GM19240 (cell line): ENCODE results near the gene TIMM50.
"Not testable (repeated sequence)": the region's sequence is repeated elsewhere in the genome, so short reads cannot be mapped to it uniquely, and the experiment has no call there.

Experiments
- DNase-seq: peaks from one replicate; pipeline ENCODE4 v3.0.0; 2011; ENCODE audit warnings: low spot score; ENCODE audit not compliant: insufficient read length

TIMM50 gene

GRCh38 chr19:39469567-39469966, 11.1 kb upstream of the TIMM50 start:
- no peak for DNase-seq

- no peak for DNase-seq
Observed at GRCh38 chr19:39470724-39471339, 9.8 kb upstream of the TIMM50 start.

GRCh38 chr19:39471756-39472536, 8.7 kb upstream of the TIMM50 start:
- no peak for DNase-seq

DNA sequence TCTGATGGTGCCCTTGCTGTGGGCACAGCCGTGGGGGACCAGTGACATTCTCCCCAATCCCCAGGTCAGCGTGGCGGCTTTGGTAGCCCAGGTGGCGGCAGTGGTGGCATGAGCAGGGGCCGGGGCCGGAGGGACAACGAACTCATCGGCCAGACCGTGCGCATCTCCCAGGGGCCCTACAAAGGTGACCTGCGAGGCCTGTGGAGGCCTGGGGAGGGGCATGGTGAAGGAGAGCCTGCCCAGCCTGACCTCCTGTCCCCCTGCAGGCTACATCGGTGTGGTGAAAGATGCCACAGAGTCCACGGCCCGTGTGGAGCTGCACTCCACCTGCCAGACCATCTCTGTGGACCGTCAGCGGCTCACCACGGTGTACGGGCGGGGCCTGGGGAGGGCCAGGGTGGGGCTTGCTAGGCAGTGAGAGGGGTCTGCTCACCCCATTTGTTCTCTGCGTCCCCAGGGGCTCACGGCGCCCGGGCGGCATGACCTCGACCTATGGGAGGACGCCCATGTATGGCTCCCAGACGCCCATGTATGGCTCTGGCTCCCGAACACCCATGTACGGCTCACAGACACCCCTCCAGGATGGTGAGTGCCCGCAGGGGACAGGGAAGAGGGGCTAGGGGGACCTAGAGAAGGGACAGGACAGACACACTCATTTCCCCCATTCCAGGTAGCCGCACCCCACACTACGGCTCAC, 7.7 kb upstream of the TIMM50 start:
- no peak for DNase-seq

DNA sequence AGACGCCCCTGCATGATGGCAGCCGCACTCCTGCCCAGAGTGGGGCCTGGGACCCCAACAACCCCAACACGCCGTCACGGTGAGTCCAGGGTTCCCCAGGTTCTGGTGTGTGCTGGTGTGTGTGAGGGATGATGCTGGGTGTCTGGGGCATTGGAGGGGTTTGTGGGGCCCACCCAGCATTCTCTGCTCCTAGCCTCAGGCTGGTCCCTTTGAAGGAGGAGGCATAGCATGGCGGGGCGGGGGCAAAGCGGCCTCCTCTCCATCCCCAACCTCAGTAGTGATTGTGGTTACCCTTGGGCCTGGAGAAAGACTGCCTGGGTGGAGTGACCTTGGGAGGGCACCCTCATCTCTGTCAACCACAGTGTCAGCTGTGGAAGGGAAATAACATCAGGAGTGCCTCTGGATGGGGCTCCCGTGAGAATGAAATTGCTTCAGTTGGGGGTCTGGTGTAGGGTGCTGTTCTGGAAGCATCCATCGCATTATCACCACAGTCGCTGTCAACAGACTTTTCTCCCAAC, 7.1 kb upstream of the TIMM50 start:
- no peak for DNase-seq

DNA sequence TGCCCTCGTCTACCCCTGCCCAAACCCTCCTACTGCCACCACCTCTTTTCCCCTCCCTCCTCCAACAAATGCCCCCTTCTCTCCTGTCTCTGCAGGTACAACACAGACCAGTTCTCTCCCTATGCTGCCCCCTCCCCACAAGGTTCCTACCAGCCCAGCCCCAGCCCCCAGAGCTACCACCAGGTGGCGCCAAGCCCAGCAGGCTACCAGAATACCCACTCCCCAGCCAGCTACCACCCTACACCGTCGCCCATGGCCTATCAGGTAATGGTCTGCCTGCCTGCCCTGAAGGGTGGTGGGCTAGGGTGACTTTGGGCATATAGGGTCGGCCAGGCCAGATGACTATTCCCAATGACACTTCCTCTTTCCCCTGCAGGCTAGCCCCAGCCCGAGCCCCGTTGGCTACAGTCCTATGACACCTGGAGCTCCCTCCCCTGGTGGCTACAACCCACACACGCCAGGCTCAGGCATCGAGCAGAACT, 6.5 kb upstream of the TIMM50 start:
- DNase-seq = no peak

DNA sequence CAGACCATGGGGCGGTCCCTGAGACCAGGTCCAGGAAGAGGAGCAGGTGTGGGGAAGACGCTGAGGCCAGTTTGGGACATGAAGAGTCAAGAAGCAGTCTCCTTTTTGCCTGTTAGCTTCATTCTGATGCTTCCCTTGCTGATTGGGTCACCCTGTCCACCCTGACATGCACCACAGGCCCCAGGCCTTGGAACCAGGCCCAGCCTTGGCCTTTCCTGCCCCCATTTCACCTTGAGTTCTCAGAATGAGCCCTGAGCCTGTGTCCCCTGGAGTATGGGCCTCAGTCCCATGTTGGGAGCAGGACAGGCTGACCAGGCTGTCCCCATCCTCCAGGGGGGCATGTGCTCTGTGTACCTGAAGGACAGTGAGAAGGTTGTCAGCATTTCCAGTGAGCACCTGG, 4.9 kb upstream of the TIMM50 start:
- DNase-seq = no peak

GRCh38 chr19:39479319-39479801, 1.3 kb upstream of the TIMM50 start:
- DNase-seq = not testable (repeated sequence)

DNA sequence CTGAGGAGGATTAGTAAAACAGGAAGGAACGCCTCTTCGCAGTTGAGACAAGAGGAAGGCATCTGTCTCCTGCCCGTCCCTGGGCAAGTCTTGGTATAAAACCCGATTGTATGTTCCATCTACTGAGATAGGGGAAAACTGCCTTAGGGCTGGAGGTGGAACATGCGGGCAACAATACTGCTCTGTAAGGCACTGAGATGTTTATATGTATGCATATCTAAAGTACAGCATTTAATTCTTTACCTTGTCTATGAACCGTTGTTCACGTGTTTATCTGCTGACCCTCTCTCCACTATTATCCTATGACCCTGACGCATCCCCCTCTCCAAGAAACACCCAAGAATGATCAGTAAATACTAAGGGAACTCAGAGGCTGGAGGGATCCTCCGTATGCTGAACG, 722 bp upstream of the TIMM50 start:
- DNase-seq = no peak

DNA sequence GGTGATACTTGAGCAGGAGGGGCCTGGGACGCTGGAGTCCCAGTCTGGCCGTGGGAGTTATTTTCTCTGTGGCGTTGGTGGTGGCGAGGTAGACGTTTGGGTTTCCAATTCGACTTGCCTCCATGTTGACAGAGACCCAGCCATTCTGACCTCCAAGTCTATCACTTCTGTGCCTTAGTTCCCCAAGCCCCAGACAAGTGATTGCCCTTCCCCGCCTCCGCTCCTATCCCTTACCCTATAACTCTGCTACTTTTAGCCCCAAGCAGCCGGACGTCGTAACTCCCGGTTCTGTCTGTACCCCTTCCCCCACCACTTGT, 549 bp downstream of the TIMM50 start:
- DNase-seq = no peak

DNA sequence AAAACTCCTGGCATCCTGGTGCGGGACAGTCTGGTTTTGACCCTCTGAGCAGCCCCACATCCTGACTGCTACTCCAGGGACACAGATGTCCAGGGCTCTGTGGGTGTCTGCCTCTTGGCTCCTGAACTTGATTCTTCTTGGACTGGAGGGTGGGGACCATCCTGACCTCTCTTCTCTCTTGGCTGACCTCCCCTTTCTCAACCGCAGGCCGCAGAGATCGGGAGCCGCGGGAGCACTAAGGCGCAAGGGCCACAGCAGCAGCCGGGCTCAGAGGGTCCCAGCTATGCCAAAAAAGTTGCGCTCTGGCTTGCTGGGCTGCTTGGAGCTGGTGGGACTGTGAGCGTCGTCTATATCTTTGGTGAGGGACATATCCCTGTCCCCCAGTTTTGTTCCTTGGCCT, 1.0 kb downstream of the TIMM50 start:
- no peak for DNase-seq

DNA sequence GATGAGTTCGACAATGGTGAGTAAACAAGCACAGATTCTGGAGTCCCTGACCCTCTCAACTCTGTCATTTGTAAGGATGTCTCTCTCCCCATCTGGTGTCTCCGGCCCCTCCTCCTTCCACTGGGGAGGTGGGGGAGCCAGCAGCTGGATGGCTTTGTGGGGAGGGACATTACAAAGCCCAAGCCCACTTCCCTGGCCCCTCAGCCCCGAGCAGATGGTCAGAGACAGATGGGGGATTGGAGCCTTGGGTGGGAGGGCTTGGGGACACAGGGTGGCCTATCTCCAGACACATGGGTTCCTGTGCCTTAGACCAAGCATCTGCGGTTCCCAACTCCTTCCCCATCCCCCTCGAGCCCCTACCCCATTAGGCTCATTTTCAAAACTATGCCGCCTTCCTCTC, 2.5 kb downstream of the TIMM50 start:
- no peak for DNase-seq

DNA sequence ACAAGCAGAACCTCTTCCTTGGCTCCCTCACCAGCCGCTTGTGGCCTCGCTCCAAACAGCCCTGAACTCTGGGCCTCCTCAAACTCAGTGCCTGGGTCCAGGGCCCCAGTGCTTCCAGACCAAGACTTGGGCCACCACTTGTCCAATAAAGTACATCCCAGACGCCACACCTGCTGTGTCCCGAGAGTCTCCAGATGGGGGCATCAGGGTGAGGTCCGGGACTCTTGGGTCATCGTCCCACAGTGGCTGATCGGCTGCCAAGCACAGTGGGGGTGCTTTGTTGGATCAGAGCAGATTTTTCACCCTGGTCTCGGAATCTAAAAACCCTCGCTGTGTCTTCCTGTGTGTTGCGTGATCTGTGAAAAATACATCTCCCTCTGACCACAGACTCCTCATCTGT, 9.1 kb downstream of the TIMM50 start:
- DNase-seq = no peak

DNA sequence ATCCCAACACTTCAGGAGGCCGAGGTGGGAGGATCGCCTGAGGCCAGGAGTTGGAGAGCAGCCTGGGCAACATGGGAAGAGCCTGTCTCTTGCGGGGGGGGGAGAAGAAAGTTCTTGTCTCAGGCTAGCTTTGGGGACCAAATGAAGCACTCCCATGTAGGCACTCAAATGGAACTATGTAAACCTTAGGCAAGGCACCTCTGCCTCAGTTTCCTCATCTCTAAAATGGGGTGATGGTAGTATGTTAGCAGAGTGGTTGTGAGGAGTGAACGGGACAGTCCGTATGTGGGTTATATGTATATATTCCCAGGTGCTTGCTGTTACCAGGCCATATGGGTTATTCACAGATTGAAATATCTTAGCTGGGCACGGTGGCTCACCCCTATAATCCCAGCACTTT, 11.6 kb downstream of the TIMM50 start:
- no peak for DNase-seq

GRCh38 chr19:39492788-39493187, 12.2 kb downstream of the TIMM50 start:
- DNase-seq = no peak

- no peak for DNase-seq
Observed at GRCh38 chr19:39494661-39495060, 14.0 kb downstream of the TIMM50 start.

GRCh38 chr19:39496063-39496462, 15.4 kb downstream of the TIMM50 start:
- DNase-seq = no peak

DNA sequence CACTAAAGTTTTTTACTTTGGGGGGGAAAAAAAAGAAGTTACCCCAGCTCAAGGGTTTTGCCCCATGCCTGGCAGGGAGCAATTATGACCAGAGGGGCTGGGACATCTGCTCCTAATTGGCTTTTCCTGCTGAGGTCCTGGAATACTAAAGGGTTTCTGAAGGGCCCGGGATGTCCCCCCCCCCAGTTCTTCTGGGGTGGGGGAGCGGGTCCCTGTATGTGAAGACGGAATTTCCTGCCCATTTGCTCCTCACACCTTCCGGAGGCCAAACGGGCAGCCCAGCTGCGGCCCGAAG, 17.0 kb downstream of the TIMM50 start:
- DNase-seq = no peak

DNA sequence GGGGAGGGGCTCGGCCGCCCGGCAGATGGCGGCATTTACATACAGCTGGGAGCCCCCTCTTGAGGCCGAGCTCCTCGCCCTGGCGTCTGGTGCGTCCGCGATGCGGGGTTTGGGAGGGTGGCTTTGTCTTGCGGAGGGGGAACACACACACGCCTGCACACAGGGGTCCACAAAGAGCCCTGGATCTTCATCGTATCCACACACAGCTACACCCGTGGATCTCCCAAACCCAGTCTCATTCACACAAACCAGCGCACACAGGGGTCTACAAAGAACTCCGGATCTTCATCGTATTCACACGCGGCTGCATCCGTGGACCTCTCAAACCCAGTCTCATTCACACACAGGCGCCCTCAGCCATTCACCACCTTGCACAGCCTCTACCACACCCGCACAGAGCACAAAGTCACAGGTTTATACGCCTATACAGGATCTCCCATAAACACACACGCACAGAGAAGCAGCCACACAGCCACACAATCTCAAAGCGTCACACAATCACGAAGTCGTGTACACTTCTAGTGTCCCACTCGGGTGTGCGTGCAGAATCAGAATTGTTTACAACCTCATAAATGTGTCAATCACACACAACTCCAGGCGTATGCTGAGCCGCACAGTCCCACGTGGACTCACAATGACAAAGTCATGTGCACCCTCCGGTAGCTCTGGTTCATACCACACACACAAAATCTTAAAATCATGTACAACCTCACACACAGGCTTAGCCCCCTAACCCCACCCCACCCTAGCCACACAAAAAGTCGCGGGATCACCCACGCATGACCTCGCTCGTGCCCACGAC, 17.6 kb downstream of the TIMM50 start:
- no peak for DNase-seq

DNA sequence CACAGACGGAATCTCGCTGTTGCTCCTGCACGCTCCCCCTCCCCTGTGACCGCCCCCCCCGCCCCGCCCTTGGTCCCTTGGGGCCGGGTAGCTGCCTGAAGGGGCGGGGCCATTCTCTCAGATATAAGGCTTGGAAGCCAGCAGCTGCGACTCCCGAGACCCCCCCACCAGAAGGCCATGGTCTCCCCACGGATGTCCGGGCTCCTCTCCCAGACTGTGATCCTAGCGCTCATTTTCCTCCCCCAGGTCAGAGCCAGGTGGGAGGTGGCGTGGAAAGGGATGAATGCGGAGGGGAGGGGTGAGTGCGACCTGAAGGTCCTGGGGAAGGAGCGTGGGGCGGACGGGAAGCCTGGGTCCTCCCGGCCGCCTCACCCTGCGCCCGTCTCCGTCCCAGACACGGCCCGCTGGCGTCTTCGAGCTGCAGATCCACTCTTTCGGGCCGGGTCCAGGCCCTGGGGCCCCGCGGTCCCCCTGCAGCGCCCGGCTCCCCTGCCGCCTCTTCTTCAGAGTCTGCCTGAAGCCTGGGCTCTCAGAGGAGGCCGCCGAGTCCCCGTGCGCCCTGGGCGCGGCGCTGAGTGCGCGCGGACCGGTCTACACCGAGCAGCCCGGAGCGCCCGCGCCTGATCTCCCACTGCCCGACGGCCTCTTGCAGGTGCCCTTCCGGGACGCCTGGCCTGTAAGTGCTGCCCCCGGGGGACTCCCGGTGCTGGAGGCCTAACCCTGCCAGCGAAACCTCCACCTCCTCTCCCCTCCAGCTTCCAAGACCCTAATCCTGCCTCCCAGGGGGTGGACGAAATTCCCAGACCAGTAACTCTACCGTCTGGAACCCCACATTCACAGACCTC, 18.4 kb downstream of the TIMM50 start, which contains the start of gene DLL3:
Gene DLL3 (plus strand): TSS at position 150 of the 845 bp plus-strand sequence. CDS start 28 bp downstream, at position 178.
- DNase-seq = no peak

DNA sequence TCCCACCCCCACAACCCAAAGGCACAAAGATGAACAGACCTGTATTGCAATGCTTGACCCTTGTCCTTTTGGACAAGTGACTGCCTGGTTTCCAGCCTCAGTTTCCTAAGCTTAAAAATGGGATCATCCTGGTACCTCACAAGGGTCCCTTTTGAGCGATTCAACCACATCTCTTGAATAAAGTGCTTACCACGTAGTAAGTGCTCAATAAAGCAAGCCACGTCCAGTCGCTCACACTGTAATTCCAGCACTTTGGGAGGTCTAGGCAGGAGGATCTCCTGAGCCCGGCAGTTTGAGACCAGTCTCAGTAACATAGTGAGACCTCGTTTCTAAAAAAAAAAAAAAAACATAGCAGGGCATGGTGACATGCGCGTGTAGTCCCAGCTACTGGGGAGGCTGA, 19.3 kb downstream of the TIMM50 start:
- DNase-seq = no peak
